ENCODE results near the gene PPP1R14C.

PPP1R14C gene

GRCh38 chr6:150290429-150290828 lies 147.6 kb downstream of the PPP1R14C start:
- DNase-seq: peak in 36 of 58 donors; percentile 4 to 82 (median 32)

GRCh38 chr6:150291968-150292710 lies 149.3 kb downstream of the PPP1R14C start:
- no peak for DNase-seq

- DNase-seq: no peak
These were observed 150.2 kb downstream of the PPP1R14C start for GRCh38 chr6:150293019-150293418.

- no peak for DNase-seq
These were observed 150.8 kb downstream of the PPP1R14C start for GRCh38 chr6:150293423-150294173.

- DNase-seq: no peak
These were observed 154.0 kb downstream of the PPP1R14C start for GRCh38 chr6:150296890-150297289.

GRCh38 chr6:150297327-150298029 lies 154.6 kb downstream of the PPP1R14C start:
- no peak for DNase-seq

GRCh38 chr6:150298030-150298380 lies 155.2 kb downstream of the PPP1R14C start:
- DNase-seq: no peak

GRCh38 chr6:150298676-150299075 lies 155.8 kb downstream of the PPP1R14C start:
- DNase-seq: no peak

Measured in anterior cingulate cortex (tissue), 58 donors.